ENCODE measurements around the gene KCNQ4. TPM values are rescaled to one million over a fixed set of nuclear protein-coding genes. Genes with fewer than 3 reads are reported as not detected.

Gene KCNQ4
- total and polyA plus RNA-seq, 2 of the 4 experiments (the other 2 are of a cell fraction): 0.07 TPM; not detected in 1

- POLR2A ChIA-PET (ENCODE audit: unreplicated experiment): interaction anchor here (0.6 kb wide), 1 partner anchor 706 kb away, joined by 4 read pairs; no protein-coding TSS in a partner anchor
- dilution Hi-C loops (cut with HindIII; ENCODE audit: low sequenced_read_pairs, unreplicated experiment) (no loop called here), in situ Hi-C loops (cut with MboI; ENCODE audit: low sequenced_read_pairs) (no loop called here), intact Hi-C loops (cut with micrococcal nuclease) (no loop called here)
- DNase-seq (peak; percentile 47), ATAC-seq (ENCODE audit: low read depth) (peak; percentile 53)
- Histone ChIP-seq H3K36me3 (ENCODE audit: control insufficient read depth, insufficient read depth, low read length) (peaks cover 27% of the 10 kb centered on the region), H3K14ac (replicated peaks; ENCODE audit: low read depth, low read length) (no peak overlapping the region), H3K56ac (ENCODE audit: extremely low read depth, insufficient read depth, low read length) (no peak overlapping the region), H3K4me1 (ENCODE audit: control insufficient read depth, insufficient read depth, low read length) (peaks cover 1% of the 10 kb centered on the region; the same call in 1 of the 2 replicates), H3K23ac (ENCODE audit: low read depth, low read length) (no peak overlapping the region), H3K9me1 (ENCODE audit: insufficient read depth, low read length) (no peaks in the 10 kb centered on the region; the same call in 1 of the 2 replicates), H4K8ac (ENCODE audit: low read depth in 2 of 2, low read length in 2 of 2) (no peak overlapping the region), H2AK9ac (replicated peaks; ENCODE audit: low read depth, low read length, poor library complexity) (no peak overlapping the region), H2BK20ac (ENCODE audit: low read depth, low read length) (no peak overlapping the region), H2BK120ac (ENCODE audit: low read depth, low read length) (no peak overlapping the region), H4K5ac (ENCODE audit: low read depth, low read length) (no peak overlapping the region), H4K20me1 (ENCODE audit: insufficient read depth, low read length) (no peaks in the 10 kb centered on the region), H3K4ac (ENCODE audit: low read depth, low read length) (no peak overlapping the region), H4K91ac (ENCODE audit: insufficient read depth, low read depth, low read length) (no peak overlapping the region), H3K79me1 (ENCODE audit: low read depth in 1 of 2, low read length in 2 of 2) (peaks cover 7% of the 10 kb centered on the region in 2 experiments; a peak in 2 of 4 replicates), H3K27ac (ENCODE audit: insufficient read depth, low read length) (no peak overlapping the region), H2BK5ac (ENCODE audit: low read depth, low read length, poor library complexity, severe bottlenecking) (no peak overlapping the region), H3K4me2 (ENCODE audit: low read depth, low read length) (no peak overlapping the region), H3K9me3 (ENCODE audit: control insufficient read depth, insufficient read depth, low read length) (no peaks in the 10 kb centered on the region), H3K27me3 (ENCODE audit: control insufficient read depth, insufficient read depth, low read length) (no peaks in the 10 kb centered on the region), H2AK5ac (ENCODE audit: low read depth, low read length) (no peak overlapping the region), H3K9ac (ENCODE audit: low read depth, low read length) (no peak overlapping the region), H2AFZ (replicated peaks; ENCODE audit: low read length, poor library complexity) (no peak overlapping the region), H3K4me3 (ENCODE audit: insufficient read depth, low read depth, low read length) (no peak overlapping the region), H2BK15ac (ENCODE audit: low read depth, low read length) (no peak overlapping the region), H3K18ac (ENCODE audit: low read depth, low read length) (no peak overlapping the region)
- BruUV-seq (replicated peaks): no TSS peak
- TF ChIP-seq FOS (IDR thresholded peaks at IDR 0.05; ENCODE audit: low read depth, low read length) (0 out of 2 replicates have a peak, but pooled peaks have one; percentile 12), CEBPB (IDR thresholded peaks at IDR 0.05; ENCODE audit: low read depth, low read length) (0 out of 2 replicates have a peak, but pooled peaks have one; percentile 21), MXI1 (IDR thresholded peaks at IDR 0.05; ENCODE audit: borderline replicate concordance, low read depth, low read length) (no peak)
- no CpG with 5 or more reads among the region's 2 CpGs for WGBS, 2 experiments (ENCODE audit: extremely low coverage in 2 of 2, insufficient read length in 1 of 2)
- CTCF ChIA-PET: no interaction called here
Measured at GRCh38 chr1:40750451-40750908, 33.1 kb upstream of the KCNQ4 start.

All from IMR-90 (cell line).